Measurements from ENCODE around the gene ADPRHL1.

DNA sequence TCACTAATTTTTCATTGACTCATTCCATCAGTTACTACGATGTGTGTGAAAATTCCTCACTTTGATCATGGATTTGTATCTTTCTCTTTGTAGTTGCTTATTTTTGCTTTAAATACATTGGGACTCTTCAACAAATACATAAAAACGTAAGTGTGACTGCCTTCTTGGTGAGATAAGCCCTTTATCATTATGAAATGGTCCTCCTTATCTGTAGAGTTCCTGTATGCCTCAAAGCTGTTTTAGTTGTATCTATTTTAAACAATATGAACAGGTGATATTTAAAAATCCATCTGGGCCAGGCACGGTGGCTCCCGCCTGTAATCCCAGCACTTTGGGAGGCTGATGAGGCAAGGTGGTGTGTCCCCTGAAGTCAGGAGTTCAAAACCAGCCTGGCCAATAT is 25.9 kb upstream of the ADPRHL1 start:
- TF ChIP-seq CTCF (conservative IDR thresholded peaks at IDR 0.05 in 1 of 2, IDR thresholded peaks at IDR 0.05 in 1 of 2; ENCODE audit: low read depth in 1 of 2, low read length in 2 of 2) (no peak), EZH2 (IDR thresholded peaks at IDR 0.05; ENCODE audit: low read length, missing control alignments) (no peak)

All from fibroblast of lung (primary cell).